A549 treated with ZK216348 at 1 μM for 4 hours (cell line): ENCODE results near the gene SUSD3. TPM values are rescaled to one million over a fixed set of nuclear protein-coding genes. Genes with fewer than 3 reads are reported as not detected.

Source experiments
- total RNA-seq: library from RNA; stranded (reverse); fragments of 200-300 nt; extraction: Qiagen RNA extraction; gene quantifications from 5 replicates; pipeline ENCODE4 v1.2.3, GENCODE V29; 2022; ENCODE audit warnings: low read depth

Gene SUSD3
- total RNA-seq, result 0.50 to 1.2 TPM (median 0.88 TPM) in 5 replicates

GRCh38 chr9:93058355-93059010 is at the start of gene SUSD3:
Gene SUSD3 (plus strand): TSS chr9:93058701. CDS start chr9:93058743, 42 bp downstream.

GRCh38 chr9:93096131-93096802 is 37.8 kb downstream of the SUSD3 start, which contains the start of gene CARD19:
Gene CARD19 (plus strand): TSS chr9:93096217. CDS start chr9:93096346, 129 bp downstream.

GRCh38 chr9:93134015-93134739 is 75.7 kb downstream of the SUSD3 start, which contains the start of gene NINJ1:
Gene NINJ1 (minus strand): TSS chr9:93134251. CDS start chr9:93134217, 34 bp downstream.

Other genes starting within 250 kb of the SUSD3 start
- gene ZNF484, start 180.7 kb upstream of the SUSD3 start, total RNA-seq, result 2.0 to 3.4 TPM (median 2.1 TPM) in 5 replicates
- 0.13 to 0.36 TPM (median 0.17 TPM) in 5 replicates for gene FGD3, start 111.2 kb upstream of the SUSD3 start, total RNA-seq
- gene CARD19, start 37.5 kb downstream of the SUSD3 start, total RNA-seq, result 41.0 to 68.7 TPM (median 61.0 TPM) in 5 replicates
- 53.6 to 93.5 TPM (median 79.9 TPM) in 5 replicates for gene NINJ1, start 75.5 kb downstream of the SUSD3 start, total RNA-seq
- gene WNK2, start 125.4 kb downstream of the SUSD3 start, total RNA-seq, result 3.1 to 7.9 TPM (median 7.8 TPM) in 5 replicates